ENCODE measurements around the gene BCL7A.
"Not testable (repeated sequence)": the region's sequence is repeated elsewhere in the genome, so short reads cannot be mapped to it uniquely, and the experiment has no call there.

Gene BCL7A

GRCh38 chr12:122096591-122097149 lies 75.0 kb downstream of the BCL7A start:
- DNase-seq: no peak

GRCh38 chr12:122097584-122097926 lies 75.9 kb downstream of the BCL7A start:
- no peak for DNase-seq

GRCh38 chr12:122097927-122098756 lies 76.5 kb downstream of the BCL7A start:
- DNase-seq: no peak

DNA sequence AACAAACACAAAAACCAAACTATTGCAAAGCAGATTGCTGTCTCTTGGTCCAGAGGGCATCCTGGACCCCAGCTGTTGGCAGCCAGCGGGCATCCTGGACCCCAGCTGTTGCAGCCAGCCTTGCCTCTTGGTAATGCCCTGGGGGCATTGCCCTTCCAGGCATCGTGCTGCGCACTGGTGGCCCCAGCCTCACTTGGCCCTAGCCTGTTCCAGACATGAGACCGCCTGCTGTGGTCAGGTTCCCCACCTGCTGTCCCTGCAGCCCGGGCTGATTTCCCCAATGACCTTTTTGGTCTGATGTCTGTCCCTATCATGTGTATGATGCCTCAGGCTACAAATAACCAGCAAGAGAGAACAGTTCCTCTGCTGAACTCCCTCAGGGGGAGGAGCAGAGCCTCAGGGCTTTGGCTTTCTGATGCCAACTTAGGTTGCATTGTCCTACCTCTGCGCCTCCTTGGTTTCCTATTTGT lies 77.6 kb downstream of the BCL7A start:
- no peak for DNase-seq

DNA sequence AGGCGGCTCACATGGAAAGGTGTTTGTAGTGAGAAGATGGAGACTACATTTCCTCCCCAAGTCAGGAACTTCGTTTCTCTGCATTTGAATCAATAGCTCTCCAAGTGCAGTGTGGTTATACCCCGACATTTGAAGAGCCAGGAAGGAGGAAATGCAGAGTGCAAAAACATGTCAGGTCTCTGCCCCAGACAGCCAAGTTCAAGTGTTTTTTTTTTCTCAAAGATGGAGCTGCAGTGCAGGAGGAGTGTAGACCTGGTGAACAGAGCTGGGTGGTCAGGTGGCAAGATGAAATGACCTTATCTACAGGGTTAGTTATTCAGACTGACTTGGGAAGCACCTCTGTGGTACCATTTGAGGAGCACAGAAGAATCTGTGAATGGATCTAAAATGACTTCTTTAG lies 78.2 kb downstream of the BCL7A start:
- DNase-seq: no peak

DNA sequence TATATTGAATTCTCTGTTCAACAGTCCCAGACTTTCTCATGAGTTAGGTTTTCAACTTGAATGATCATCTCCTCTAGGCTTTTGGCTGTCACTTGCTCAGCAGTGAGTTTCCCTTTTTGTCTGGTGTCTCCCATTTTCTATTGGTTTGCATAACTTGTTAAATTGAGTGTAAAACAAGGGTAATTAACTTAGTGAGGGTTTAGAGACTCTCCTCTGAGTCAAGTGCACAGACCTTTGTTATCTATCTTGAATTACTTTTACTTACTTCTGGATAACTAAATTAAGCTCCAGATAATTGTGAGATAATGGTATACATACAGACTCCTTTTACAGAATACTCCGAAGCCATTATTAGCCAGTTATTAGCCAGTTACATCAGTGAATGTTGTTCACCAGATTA lies 78.9 kb downstream of the BCL7A start:
- DNase-seq: no peak

DNA sequence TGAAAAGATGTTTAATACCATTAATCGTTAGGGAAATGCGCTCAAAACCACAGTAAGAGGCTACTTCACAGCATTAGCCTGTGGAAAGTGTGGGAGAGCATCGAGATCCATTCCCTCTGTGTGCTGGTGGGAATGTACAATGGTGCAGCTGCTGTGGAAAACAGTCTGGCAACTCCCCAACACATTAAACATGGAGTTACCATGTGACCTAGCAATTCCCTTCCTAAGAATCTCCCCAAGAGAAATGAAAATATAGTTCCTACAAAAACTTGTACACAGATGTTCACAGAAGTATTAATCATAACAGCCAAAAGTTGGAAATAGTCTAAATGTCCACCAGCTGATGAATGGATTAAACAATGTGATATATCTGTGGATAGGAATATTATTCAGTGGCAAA lies 80.6 kb downstream of the BCL7A start:
- no peak for DNase-seq

- DNase-seq: no peak
Observed at GRCh38 chr12:122104844-122105243, 83.2 kb downstream of the BCL7A start.

GRCh38 chr12:122105496-122105895 lies 83.8 kb downstream of the BCL7A start:
- not testable (repeated sequence) for DNase-seq

GRCh38 chr12:122106843-122107242 lies 85.2 kb downstream of the BCL7A start:
- DNase-seq: no peak

DNA sequence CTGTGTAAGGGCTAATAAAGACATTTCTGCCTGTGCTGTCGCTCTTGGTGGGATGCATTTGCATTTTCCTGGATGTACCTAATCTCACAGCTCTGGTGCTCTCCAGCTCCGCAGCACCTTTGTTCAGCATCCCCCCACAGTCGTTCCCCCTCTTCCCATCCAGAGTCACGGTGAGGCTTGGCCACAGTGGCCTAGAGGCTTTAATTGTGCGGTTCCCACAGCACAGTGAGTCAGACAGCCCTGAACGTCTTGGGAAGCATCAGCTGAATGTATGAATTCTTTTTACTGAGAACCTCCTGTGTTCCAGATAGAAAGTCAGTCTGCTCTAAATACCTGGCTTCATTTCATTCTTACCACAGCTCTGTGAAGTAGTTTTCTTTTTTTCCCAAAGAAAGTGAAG lies 85.6 kb downstream of the BCL7A start:
- DNase-seq: peak; percentile 65

- DNase-seq: no peak
Observed at GRCh38 chr12:122111089-122111641, 89.5 kb downstream of the BCL7A start.
